HPDE6-E6E7 (cell line): Measurements from ENCODE around the gene PPP4R3A.
"Not testable (repeated sequence)": the region's sequence is repeated elsewhere in the genome, so short reads cannot be mapped to it uniquely, and the experiment has no call there.

ENCODE experiments used
- DNase-seq: peaks from one replicate; pipeline ENCODE4 v3.0.0; 2011; ENCODE audit warnings: missing footprints; ENCODE audit errors: extremely low spot score

Gene PPP4R3A

GRCh38 chr14:91438845-91439244 is 71.3 kb downstream of the PPP4R3A start:
- no peak for DNase-seq

GRCh38 chr14:91436266-91436665 is 73.8 kb downstream of the PPP4R3A start:
- not testable (repeated sequence) for DNase-seq

- no peak for DNase-seq
Observed at GRCh38 chr14:91429385-91429784, 80.7 kb downstream of the PPP4R3A start.

- not testable (repeated sequence) for DNase-seq
Observed at GRCh38 chr14:91428931-91429330, 81.2 kb downstream of the PPP4R3A start.

- DNase-seq, result not testable (repeated sequence)
Observed at GRCh38 chr14:91425531-91425944, 84.6 kb downstream of the PPP4R3A start.

- no peak for DNase-seq
Observed at GRCh38 chr14:91424813-91425530, 85.1 kb downstream of the PPP4R3A start.

- DNase-seq, result no peak
Observed at GRCh38 chr14:91420686-91421085, 89.4 kb downstream of the PPP4R3A start.

- no peak for DNase-seq
Observed at GRCh38 chr14:91419451-91419850, 90.7 kb downstream of the PPP4R3A start.

- no peak for DNase-seq
Observed at GRCh38 chr14:91419044-91419397, 91.1 kb downstream of the PPP4R3A start.

- no peak for DNase-seq
Observed at GRCh38 chr14:91418387-91419043, 91.6 kb downstream of the PPP4R3A start.

- DNase-seq, result no peak
Observed at GRCh38 chr14:91417983-91418386, 92.1 kb downstream of the PPP4R3A start.

- no peak for DNase-seq
Observed at GRCh38 chr14:91417120-91417982, 92.8 kb downstream of the PPP4R3A start, which contains the start of gene CCDC88C. Gene CCDC88C, minus strand, starts transcription at chr14:91417820. Its CDS starts 130 bp downstream, at chr14:91417690.

GRCh38 chr14:91416744-91417119 is 93.4 kb downstream of the PPP4R3A start:
- no peak for DNase-seq

GRCh38 chr14:91415794-91416743 is 94.0 kb downstream of the PPP4R3A start:
- DNase-seq, result no peak

- no peak for DNase-seq
Observed at GRCh38 chr14:91414475-91414833, 95.7 kb downstream of the PPP4R3A start.

GRCh38 chr14:91413547-91414474 is 96.3 kb downstream of the PPP4R3A start:
- no peak for DNase-seq

- no peak for DNase-seq
Observed at GRCh38 chr14:91412939-91413338, 97.2 kb downstream of the PPP4R3A start.

GRCh38 chr14:91410771-91411536 is 99.2 kb downstream of the PPP4R3A start:
- no peak for DNase-seq

- DNase-seq, result no peak
Observed at GRCh38 chr14:91409928-91410718, 100.0 kb downstream of the PPP4R3A start.
